Right atrium auricular region (tissue), 2 donors: ENCODE measurements around the gene AASDH. TPM values are rescaled to one million over a fixed set of nuclear protein-coding genes. Genes with fewer than 3 reads are reported as not detected.
"Not testable (repeated sequence)": the region's sequence is repeated elsewhere in the genome, so short reads cannot be mapped to it uniquely, and the experiment has no call there.

Experiments used
- DNase-seq: peaks from one replicate; pipeline ENCODE4 v3.0.0-alpha.2; 2019; ENCODE audit warnings: low spot score
- H3K27ac ChIP-seq, 2 donors: fragments of 200-600 bp; sonication (generic); 1 replicate in 1 of 2; 2 replicates in 1 of 2; pipeline ENCODE4 v1.5.1; 2016 to 2019
- H3K27me3 ChIP-seq, 2 donors: fragments of 200-600 bp; sonication (generic); one replicate each; pipeline versions ENCODE4 v1.5.1 to v1.6.0; 2017 to 2019
- H3K36me3 ChIP-seq: fragments of 200-600 bp; sonication (generic); one replicate; pipeline ENCODE4 v1.5.1; 2016
- H3K4me1 ChIP-seq, 2 donors: fragments of 200-600 bp; sonication (generic); one replicate each; pipeline versions ENCODE4 v1.5.1 to v1.6.0; 2017 to 2019
- H3K4me3 ChIP-seq, 2 donors: fragments of 200-600 bp; sonication (generic); 1 replicate in 1 of 2; 2 replicates in 1 of 2; pipeline ENCODE4 v1.5.1; 2017 to 2019; ENCODE audit warnings: mild to moderate bottlenecking in 1 of 2, moderate library complexity in 1 of 2
- H3K9me3 ChIP-seq, 2 donors: fragments of 200-600 bp; sonication (generic); one replicate each; pipeline ENCODE4 v1.5.1; 2019
- CTCF ChIP-seq, 2 donors: fragments of 200-600 bp; sonication (generic); IDR thresholded peaks; one replicate each; pipeline ENCODE4 v1.5.1; 2019; ENCODE audit warnings: antibody characterized with exemption in 2 of 2
- total RNA-seq, 2 donors: library from RNA; depleted of rRNA; stranded (reverse); fragments of >200 nt; gene quantifications; one replicate each; pipeline ENCODE4 v1.1.0, GENCODE V29; 2016

The AASDH gene
- total RNA-seq, 2 donors from 2014 or later = 4.8 to 5.4 TPM

GRCh38 chr4:56371426-56372220 lies 15.7 kb downstream of the AASDH start:
- no peak for TF ChIP-seq CTCF (IDR thresholded peaks at IDR 0.05)
- no peaks in the 10 kb centered on the region for H3K27me3 ChIP-seq
- H3K36me3 ChIP-seq = peaks cover 13% of the 10 kb centered on the region
- H3K9me3 ChIP-seq = no peaks in the 10 kb centered on the region
- H3K4me1 ChIP-seq = no peaks in the 10 kb centered on the region
- H3K27ac ChIP-seq = no peak overlapping the region
- no peak overlapping the region for H3K4me3 ChIP-seq
- no peak for DNase-seq

GRCh38 chr4:56370377-56370776 lies 16.9 kb downstream of the AASDH start:
- peaks cover 13% of the 10 kb centered on the region for H3K36me3 ChIP-seq
- no peak for DNase-seq
- no peaks in the 10 kb centered on the region for H3K4me1 ChIP-seq
- no peaks in the 10 kb centered on the region for H3K27me3 ChIP-seq
- H3K27ac ChIP-seq = no peak overlapping the region
- H3K4me3 ChIP-seq = no peak overlapping the region
- no peak for TF ChIP-seq CTCF (IDR thresholded peaks at IDR 0.05)
- H3K9me3 ChIP-seq = no peaks in the 10 kb centered on the region

GRCh38 chr4:56362981-56363380 lies 24.3 kb downstream of the AASDH start:
- H3K27me3 ChIP-seq, H3K4me3 ChIP-seq, H3K36me3 ChIP-seq, H3K27ac ChIP-seq, H3K4me1 ChIP-seq, H3K9me3 ChIP-seq, DNase-seq: not testable (repeated sequence)

- Histone ChIP-seq H3K27ac (no peak overlapping the region), H3K4me3 (no peak overlapping the region), H3K36me3 (peaks cover 5% of the 10 kb centered on the region), H3K9me3 (no peaks in the 10 kb centered on the region), H3K27me3 (no peaks in the 10 kb centered on the region), H3K4me1 (no peaks in the 10 kb centered on the region)
- no peak for TF ChIP-seq CTCF (IDR thresholded peaks at IDR 0.05)
- no peak for DNase-seq
These were observed 27.2 kb downstream of the AASDH start for GRCh38 chr4:56360071-56360470.

- DNase-seq = no peak
- Histone ChIP-seq H3K36me3 (peaks cover 17% of the 10 kb centered on the region), H3K4me3 (no peak overlapping the region), H3K27me3 (no peaks in the 10 kb centered on the region), H3K27ac (no peak overlapping the region), H3K9me3 (no peaks in the 10 kb centered on the region), H3K4me1 (no peaks in the 10 kb centered on the region)
- TF ChIP-seq CTCF (IDR thresholded peaks at IDR 0.05) = no peak
These were observed 30.6 kb downstream of the AASDH start for GRCh38 chr4:56356650-56357049.

- Histone ChIP-seq H3K4me1 (no peaks in the 10 kb centered on the region), H3K27me3 (no peaks in the 10 kb centered on the region), H3K9me3 (no peaks in the 10 kb centered on the region), H3K4me3 (no peak overlapping the region), H3K27ac (no peak overlapping the region), H3K36me3 (peaks cover 31% of the 10 kb centered on the region)
- DNase-seq = no peak
- TF ChIP-seq CTCF (IDR thresholded peaks at IDR 0.05) = no peak
These were observed 38.7 kb downstream of the AASDH start for GRCh38 chr4:56348576-56348975.
